Measurements from ENCODE around the gene ARSB. TPM values are rescaled to one million over a fixed set of nuclear protein-coding genes. Genes with fewer than 3 reads are reported as not detected.

The ARSB gene
- total and polyA plus RNA-seq, 10 of the 15 experiments (the other 5 are each of a cell fraction or from before 2014, with no cell fraction given) = 1.2 to 8.2 (median 6.1) TPM

DNA sequence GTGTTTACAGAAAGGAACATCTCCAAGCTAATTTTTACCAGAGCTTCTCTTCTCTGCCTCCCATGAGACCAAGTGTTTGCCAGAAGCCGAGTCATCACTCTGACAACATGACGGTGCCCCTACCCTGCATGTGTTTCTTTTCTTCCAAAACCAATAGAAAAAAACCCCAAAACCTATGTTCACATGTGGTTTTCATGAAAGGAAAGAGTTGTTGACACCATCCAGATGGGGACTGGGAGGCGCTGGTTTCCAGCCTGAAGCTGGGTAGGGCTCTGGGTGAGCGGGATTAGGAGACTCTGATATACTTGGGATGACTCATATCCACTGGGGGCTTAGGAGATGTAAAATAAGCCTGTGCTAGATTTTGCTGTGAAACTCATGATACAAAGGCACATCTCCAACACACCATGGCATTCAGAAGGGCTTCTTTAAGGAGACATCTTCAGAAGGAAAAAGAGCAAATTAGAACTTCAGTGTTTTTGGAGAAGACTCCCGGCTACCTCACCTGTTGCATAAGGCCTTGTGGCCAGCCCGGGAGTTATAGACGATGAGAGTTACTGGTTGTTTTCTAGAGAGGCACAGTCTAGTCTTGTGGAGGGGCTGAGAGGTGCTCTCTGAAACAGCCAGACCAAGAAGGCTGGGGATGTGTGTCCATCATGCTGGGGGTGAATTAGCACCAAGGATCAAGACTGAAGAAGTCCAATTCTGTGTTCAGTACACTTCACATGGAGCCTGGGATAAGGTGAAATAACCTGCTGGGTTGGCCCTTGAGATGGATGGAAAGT is 227.6 kb downstream of the ARSB start (continued):
- TF ChIP-seq RUNX3 (IDR thresholded peaks at IDR 0.05; ENCODE audit: low read length) (peak; percentile 79), SMAD1 (IDR thresholded peaks at IDR 0.05; ENCODE audit: low read depth, partially characterized antibody) (no peak), POU2F2 (IDR thresholded peaks at IDR 0.05; ENCODE audit: borderline replicate concordance, low read depth, low read length) (no peak), GATAD2B (conservative IDR thresholded peaks at IDR 0.05; ENCODE audit: low read depth) (no peak; the same call in 1 of the 2 replicates), HDAC2 (IDR thresholded peaks at IDR 0.05) (no peak), SRF (IDR thresholded peaks at IDR 0.05; ENCODE audit: low read depth in 2 of 2, low read length in 2 of 2) (no peak), NFXL1 (IDR thresholded peaks at IDR 0.05; ENCODE audit: borderline replicate concordance) (no peak), EED (IDR thresholded peaks at IDR 0.05; ENCODE audit: low read depth) (peak; percentile 60), CHD4 (IDR thresholded peaks at IDR 0.05) (no peak), KDM1A (IDR thresholded peaks at IDR 0.05; ENCODE audit: borderline replicate concordance) (no peak), ZNF384 (IDR thresholded peaks at IDR 0.05; ENCODE audit: borderline replicate concordance, low read depth, low read length) (no peak), CEBPB (IDR thresholded peaks at IDR 0.05; ENCODE audit: borderline replicate concordance in 1 of 2, low read depth in 2 of 2, low read length in 2 of 2) (no peak)
- TF ChIP-seq, protein P1, sequence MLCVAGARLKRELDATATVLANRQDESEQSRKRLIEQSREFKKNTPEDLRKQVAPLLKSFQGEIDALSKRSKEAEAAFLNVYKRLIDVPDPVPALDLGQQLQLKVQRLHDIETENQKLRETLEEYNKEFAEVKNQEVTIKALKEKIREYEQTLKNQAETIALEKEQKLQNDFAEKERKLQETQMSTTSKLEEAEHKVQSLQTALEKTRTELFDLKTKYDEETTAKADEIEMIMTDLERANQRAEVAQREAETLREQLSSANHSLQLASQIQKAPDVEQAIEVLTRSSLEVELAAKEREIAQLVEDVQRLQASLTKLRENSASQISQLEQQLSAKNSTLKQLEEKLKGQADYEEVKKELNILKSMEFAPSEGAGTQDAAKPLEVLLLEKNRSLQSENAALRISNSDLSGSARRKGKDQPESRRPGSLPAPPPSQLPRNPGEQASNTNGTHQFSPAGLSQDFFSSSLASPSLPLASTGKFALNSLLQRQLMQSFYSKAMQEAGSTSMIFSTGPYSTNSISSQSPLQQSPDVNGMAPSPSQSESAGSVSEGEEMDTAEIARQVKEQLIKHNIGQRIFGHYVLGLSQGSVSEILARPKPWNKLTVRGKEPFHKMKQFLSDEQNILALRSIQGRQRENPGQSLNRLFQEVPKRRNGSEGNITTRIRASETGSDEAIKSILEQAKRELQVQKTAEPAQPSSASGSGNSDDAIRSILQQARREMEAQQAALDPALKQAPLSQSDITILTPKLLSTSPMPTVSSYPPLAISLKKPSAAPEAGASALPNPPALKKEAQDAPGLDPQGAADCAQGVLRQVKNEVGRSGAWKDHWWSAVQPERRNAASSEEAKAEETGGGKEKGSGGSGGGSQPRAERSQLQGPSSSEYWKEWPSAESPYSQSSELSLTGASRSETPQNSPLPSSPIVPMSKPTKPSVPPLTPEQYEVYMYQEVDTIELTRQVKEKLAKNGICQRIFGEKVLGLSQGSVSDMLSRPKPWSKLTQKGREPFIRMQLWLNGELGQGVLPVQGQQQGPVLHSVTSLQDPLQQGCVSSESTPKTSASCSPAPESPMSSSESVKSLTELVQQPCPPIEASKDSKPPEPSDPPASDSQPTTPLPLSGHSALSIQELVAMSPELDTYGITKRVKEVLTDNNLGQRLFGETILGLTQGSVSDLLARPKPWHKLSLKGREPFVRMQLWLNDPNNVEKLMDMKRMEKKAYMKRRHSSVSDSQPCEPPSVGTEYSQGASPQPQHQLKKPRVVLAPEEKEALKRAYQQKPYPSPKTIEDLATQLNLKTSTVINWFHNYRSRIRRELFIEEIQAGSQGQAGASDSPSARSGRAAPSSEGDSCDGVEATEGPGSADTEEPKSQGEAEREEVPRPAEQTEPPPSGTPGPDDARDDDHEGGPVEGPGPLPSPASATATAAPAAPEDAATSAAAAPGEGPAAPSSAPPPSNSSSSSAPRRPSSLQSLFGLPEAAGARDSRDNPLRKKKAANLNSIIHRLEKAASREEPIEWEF (IDR thresholded peaks at IDR 0.05; ENCODE audit: insufficient replicate concordance, low read depth, low read length) = no peak
- TF ChIP-seq, protein P2, sequence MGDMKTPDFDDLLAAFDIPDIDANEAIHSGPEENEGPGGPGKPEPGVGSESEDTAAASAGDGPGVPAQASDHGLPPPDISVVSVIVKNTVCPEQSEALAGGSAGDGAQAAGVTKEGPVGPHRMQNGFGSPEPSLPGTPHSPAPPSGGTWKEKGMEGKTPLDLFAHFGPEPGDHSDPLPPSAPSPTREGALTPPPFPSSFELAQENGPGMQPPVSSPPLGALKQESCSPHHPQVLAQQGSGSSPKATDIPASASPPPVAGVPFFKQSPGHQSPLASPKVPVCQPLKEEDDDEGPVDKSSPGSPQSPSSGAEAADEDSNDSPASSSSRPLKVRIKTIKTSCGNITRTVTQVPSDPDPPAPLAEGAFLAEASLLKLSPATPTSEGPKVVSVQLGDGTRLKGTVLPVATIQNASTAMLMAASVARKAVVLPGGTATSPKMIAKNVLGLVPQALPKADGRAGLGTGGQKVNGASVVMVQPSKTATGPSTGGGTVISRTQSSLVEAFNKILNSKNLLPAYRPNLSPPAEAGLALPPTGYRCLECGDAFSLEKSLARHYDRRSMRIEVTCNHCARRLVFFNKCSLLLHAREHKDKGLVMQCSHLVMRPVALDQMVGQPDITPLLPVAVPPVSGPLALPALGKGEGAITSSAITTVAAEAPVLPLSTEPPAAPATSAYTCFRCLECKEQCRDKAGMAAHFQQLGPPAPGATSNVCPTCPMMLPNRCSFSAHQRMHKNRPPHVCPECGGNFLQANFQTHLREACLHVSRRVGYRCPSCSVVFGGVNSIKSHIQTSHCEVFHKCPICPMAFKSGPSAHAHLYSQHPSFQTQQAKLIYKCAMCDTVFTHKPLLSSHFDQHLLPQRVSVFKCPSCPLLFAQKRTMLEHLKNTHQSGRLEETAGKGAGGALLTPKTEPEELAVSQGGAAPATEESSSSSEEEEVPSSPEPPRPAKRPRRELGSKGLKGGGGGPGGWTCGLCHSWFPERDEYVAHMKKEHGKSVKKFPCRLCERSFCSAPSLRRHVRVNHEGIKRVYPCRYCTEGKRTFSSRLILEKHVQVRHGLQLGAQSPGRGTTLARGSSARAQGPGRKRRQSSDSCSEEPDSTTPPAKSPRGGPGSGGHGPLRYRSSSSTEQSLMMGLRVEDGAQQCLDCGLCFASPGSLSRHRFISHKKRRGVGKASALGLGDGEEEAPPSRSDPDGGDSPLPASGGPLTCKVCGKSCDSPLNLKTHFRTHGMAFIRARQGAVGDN (IDR thresholded peaks at IDR 0.05) = peak; percentile 59
- TF ChIP-seq, protein P3, sequence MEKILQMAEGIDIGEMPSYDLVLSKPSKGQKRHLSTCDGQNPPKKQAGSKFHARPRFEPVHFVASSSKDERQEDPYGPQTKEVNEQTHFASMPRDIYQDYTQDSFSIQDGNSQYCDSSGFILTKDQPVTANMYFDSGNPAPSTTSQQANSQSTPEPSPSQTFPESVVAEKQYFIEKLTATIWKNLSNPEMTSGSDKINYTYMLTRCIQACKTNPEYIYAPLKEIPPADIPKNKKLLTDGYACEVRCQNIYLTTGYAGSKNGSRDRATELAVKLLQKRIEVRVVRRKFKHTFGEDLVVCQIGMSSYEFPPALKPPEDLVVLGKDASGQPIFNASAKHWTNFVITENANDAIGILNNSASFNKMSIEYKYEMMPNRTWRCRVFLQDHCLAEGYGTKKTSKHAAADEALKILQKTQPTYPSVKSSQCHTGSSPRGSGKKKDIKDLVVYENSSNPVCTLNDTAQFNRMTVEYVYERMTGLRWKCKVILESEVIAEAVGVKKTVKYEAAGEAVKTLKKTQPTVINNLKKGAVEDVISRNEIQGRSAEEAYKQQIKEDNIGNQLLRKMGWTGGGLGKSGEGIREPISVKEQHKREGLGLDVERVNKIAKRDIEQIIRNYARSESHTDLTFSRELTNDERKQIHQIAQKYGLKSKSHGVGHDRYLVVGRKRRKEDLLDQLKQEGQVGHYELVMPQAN (conservative IDR thresholded peaks at IDR 0.05) = no peak
- TF ChIP-seq, protein P4, sequence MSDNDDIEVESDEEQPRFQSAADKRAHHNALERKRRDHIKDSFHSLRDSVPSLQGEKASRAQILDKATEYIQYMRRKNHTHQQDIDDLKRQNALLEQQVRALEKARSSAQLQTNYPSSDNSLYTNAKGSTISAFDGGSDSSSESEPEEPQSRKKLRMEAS (IDR thresholded peaks at IDR 0.05; ENCODE audit: low read depth, low read length) = no peak
- TF ChIP-seq, protein P5, sequence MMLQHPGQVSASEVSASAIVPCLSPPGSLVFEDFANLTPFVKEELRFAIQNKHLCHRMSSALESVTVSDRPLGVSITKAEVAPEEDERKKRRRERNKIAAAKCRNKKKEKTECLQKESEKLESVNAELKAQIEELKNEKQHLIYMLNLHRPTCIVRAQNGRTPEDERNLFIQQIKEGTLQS (IDR thresholded peaks at IDR 0.05; ENCODE audit: borderline replicate concordance, extremely low read depth, low read depth, low read length) = no peak

All from GM12878 (cell line).